ENCODE results near the gene ATXN7L1. TPM values are rescaled to one million over a fixed set of nuclear protein-coding genes. Genes with fewer than 3 reads are reported as not detected.

Gene ATXN7L1
- total RNA-seq, 2 experiments from 2014 or later: 0.59 TPM; not detected in 1

- Histone ChIP-seq H2AFZ (ENCODE audit: low read length) (no peak overlapping the region), H3K4me2 (ENCODE audit: low read length) (no peak overlapping the region), H4K20me1 (ENCODE audit: insufficient read depth, low read length) (no peaks in the 10 kb centered on the region), H3K9me3 (ENCODE audit: low read length) (peaks cover 14% of the 10 kb centered on the region; the same call in 1 of the 2 replicates), H3K36me3 (ENCODE audit: insufficient read depth, low read length) (no peaks in the 10 kb centered on the region), H3K27ac (ENCODE audit: low read depth, low read length, poor library complexity, severe bottlenecking) (no peak overlapping the region), H3K4me3 (ENCODE audit: low read depth, low read length, poor library complexity, severe bottlenecking) (no peak overlapping the region), H3K4me1 (ENCODE audit: insufficient read depth, low read length, poor library complexity, severe bottlenecking) (peaks cover 6% of the 10 kb centered on the region), H3K79me2 (ENCODE audit: insufficient read depth, low read depth, low read length) (no peaks in the 10 kb centered on the region), H3K9me2 (ENCODE audit: insufficient read depth, low read length) (no peaks in the 10 kb centered on the region)
- TF ChIP-seq EZH2phosphoT487 (IDR thresholded peaks at IDR 0.05; ENCODE audit: borderline replicate concordance, low read depth, low read length) (no peak), CTCF (conservative IDR thresholded peaks at IDR 0.05; ENCODE audit: low read length) (no peak)
- DNase-seq (ENCODE audit: low spot score): no peak
- ChIA-PET POLR2A (no interaction called here), CTCF (ENCODE audit: unreplicated experiment) (no interaction called here)
- intact Hi-C loops (cut with micrococcal nuclease; ENCODE audit: unreplicated experiment): loop anchor here (10.0 kb wide), 2 partner anchors 189 to 429 kb away; no protein-coding TSS in a partner anchor
- BruUV-seq (replicated peaks): no TSS peak
Measured at GRCh38 chr7:105584165-105584564, 292.2 kb downstream of the ATXN7L1 start.

- no TSS peak for BruUV-seq (replicated peaks)
- ChIA-PET POLR2A (no interaction called here), CTCF (ENCODE audit: unreplicated experiment) (no interaction called here)
- intact Hi-C loops (cut with micrococcal nuclease; ENCODE audit: unreplicated experiment): loop anchor here (10.0 kb wide), 2 partner anchors 188 to 428 kb away; no protein-coding TSS in a partner anchor
- no peak overlapping the region for H3K27ac ChIP-seq (ENCODE audit: low read depth, low read length, poor library complexity, severe bottlenecking)
- peaks cover 14% of the 10 kb centered on the region; the same call in 1 of the 2 replicates for H3K9me3 ChIP-seq (ENCODE audit: low read length)
- H4K20me1 ChIP-seq (ENCODE audit: insufficient read depth, low read length): no peaks in the 10 kb centered on the region
- no peaks in the 10 kb centered on the region for H3K79me2 ChIP-seq (ENCODE audit: insufficient read depth, low read depth, low read length)
- H3K9me2 ChIP-seq (ENCODE audit: insufficient read depth, low read length): no peaks in the 10 kb centered on the region
- H3K4me1 ChIP-seq (ENCODE audit: insufficient read depth, low read length, poor library complexity, severe bottlenecking): peaks cover 3% of the 10 kb centered on the region
- DNase-seq (ENCODE audit: low spot score): no peak
- H3K4me3 ChIP-seq (ENCODE audit: low read depth, low read length, poor library complexity, severe bottlenecking): no peak overlapping the region
- TF ChIP-seq CTCF (conservative IDR thresholded peaks at IDR 0.05; ENCODE audit: low read length) (no peak), EZH2phosphoT487 (IDR thresholded peaks at IDR 0.05; ENCODE audit: borderline replicate concordance, low read depth, low read length) (no peak)
- no peak overlapping the region for H3K4me2 ChIP-seq (ENCODE audit: low read length)
- H3K36me3 ChIP-seq (ENCODE audit: insufficient read depth, low read length): no peaks in the 10 kb centered on the region
- H2AFZ ChIP-seq (ENCODE audit: low read length): no peak overlapping the region
Measured at GRCh38 chr7:105583061-105583460, 293.3 kb downstream of the ATXN7L1 start.

- ChIA-PET POLR2A (no interaction called here), CTCF (ENCODE audit: unreplicated experiment) (interaction anchor here (0.6 kb wide), 2 partner anchors 504 to 802 kb away, joined by 4 to 5 read pairs; no protein-coding TSS in a partner anchor)
- TF ChIP-seq CTCF (conservative IDR thresholded peaks at IDR 0.05; ENCODE audit: low read length): no peak
- no peak for TF ChIP-seq EZH2phosphoT487 (IDR thresholded peaks at IDR 0.05; ENCODE audit: borderline replicate concordance, low read depth, low read length)
- H3K9me3 ChIP-seq (ENCODE audit: low read length): peaks cover 14% of the 10 kb centered on the region; the same call in 1 of the 2 replicates
- H3K4me3 ChIP-seq (ENCODE audit: low read depth, low read length, poor library complexity, severe bottlenecking): no peak within 1 kb of the TSS
- no peak for DNase-seq (ENCODE audit: low spot score)
- no peaks in the 10 kb centered on the region for H3K36me3 ChIP-seq (ENCODE audit: insufficient read depth, low read length)
- no peaks in the 10 kb centered on the region for H3K9me2 ChIP-seq (ENCODE audit: insufficient read depth, low read length)
- no peak within 1 kb of the TSS for H2AFZ ChIP-seq (ENCODE audit: low read length)
- H3K4me2 ChIP-seq (ENCODE audit: low read length): no peak within 1 kb of the TSS; the same call in 1 of the 2 replicates
- BruUV-seq (replicated peaks): no TSS peak
- H3K79me2 ChIP-seq (ENCODE audit: insufficient read depth, low read depth, low read length): no peaks in the 10 kb centered on the region
- no peak within 1 kb of the TSS for H3K27ac ChIP-seq (ENCODE audit: low read depth, low read length, poor library complexity, severe bottlenecking)
- intact Hi-C loops (cut with micrococcal nuclease; ENCODE audit: unreplicated experiment): loop anchor here (10.0 kb wide), 2 partner anchors 186 to 426 kb away; no protein-coding TSS in a partner anchor
- H4K20me1 ChIP-seq (ENCODE audit: insufficient read depth, low read length): no peaks in the 10 kb centered on the region
- H3K4me1 ChIP-seq (ENCODE audit: insufficient read depth, low read length, poor library complexity, severe bottlenecking): no peaks in the 10 kb centered on the region
Measured at GRCh38 chr7:105581066-105581811, 295.2 kb downstream of the ATXN7L1 start, which contains the start of gene EFCAB10. Gene EFCAB10 (minus strand): TSS chr7:105581493. CDS start chr7:105581463, 30 bp downstream.

Data from OCI-LY7 (cell line).